MG63 (cell line): ENCODE measurements around the gene CST4. TPM values are rescaled to one million over a fixed set of nuclear protein-coding genes. Genes with fewer than 3 reads are reported as not detected.
A peak's percentile ranks its signal among the peaks of the same experiment; 100 is the strongest.

Experiments
- DNase-seq: peaks from one replicate; pipeline ENCODE4 v3.0.0-alpha.2; 2020
- H3K27me3 ChIP-seq: fragments of 250-450 bp; sonication (Bioruptor Pico); 2 replicates; pipeline ENCODE4 v1.5.1; 2020; ENCODE audit warnings: mild to moderate bottlenecking, moderate library complexity
- H3K36me3 ChIP-seq: fragments of 250-450 bp; sonication (Bioruptor Pico); 2 replicates; pipeline ENCODE4 v1.5.1; 2020; ENCODE audit warnings: mild to moderate bottlenecking, moderate library complexity
- H3K4me3 ChIP-seq: fragments of 250-450 bp; sonication (Bioruptor Pico); 2 replicates; pipeline ENCODE4 v1.5.1; 2020; ENCODE audit warnings: mild to moderate bottlenecking, moderate library complexity
- H3K9me3 ChIP-seq: fragments of 250-450 bp; sonication (Bioruptor Pico); 2 replicates; pipeline ENCODE4 v1.5.1; 2020; ENCODE audit warnings: mild to moderate bottlenecking, moderate library complexity
- total RNA-seq: library from RNA; depleted of rRNA; stranded (reverse); fragments of >200 nt; shearing (Covaris generic); gene quantifications from 2 replicates; pipeline ENCODE4 v1.2.3, GENCODE V29; 2014; ENCODE audit warnings: low replicate concordance

The CST4 gene
- total RNA-seq, 1 experiment from 2014 or later, result not detected

GRCh38 chr20:23656372-23656771 lies 32.5 kb downstream of the CST4 start:
- no peaks in the 10 kb centered on the region for H3K27me3 ChIP-seq
- H3K9me3 ChIP-seq, result no peaks in the 10 kb centered on the region
- H3K36me3 ChIP-seq, result no peaks in the 10 kb centered on the region
- no peak overlapping the region for H3K4me3 ChIP-seq
- no peak for DNase-seq

- DNase-seq, result no peak
- H3K36me3 ChIP-seq, result no peaks in the 10 kb centered on the region
- H3K27me3 ChIP-seq, result no peaks in the 10 kb centered on the region
- H3K4me3 ChIP-seq, result no peak overlapping the region
- H3K9me3 ChIP-seq, result no peaks in the 10 kb centered on the region
Observed at GRCh38 chr20:23655491-23656211, 33.2 kb downstream of the CST4 start.

- Histone ChIP-seq H3K9me3 (no peaks in the 10 kb centered on the region), H3K4me3 (no peak overlapping the region), H3K36me3 (no peaks in the 10 kb centered on the region), H3K27me3 (no peaks in the 10 kb centered on the region)
- no peak for DNase-seq
Observed at GRCh38 chr20:23654717-23655116, 34.1 kb downstream of the CST4 start.

- Histone ChIP-seq H3K9me3 (no peaks in the 10 kb centered on the region), H3K27me3 (no peaks in the 10 kb centered on the region), H3K36me3 (no peaks in the 10 kb centered on the region), H3K4me3 (no peak overlapping the region)
- DNase-seq, result no peak
Observed at GRCh38 chr20:23654000-23654399, 34.8 kb downstream of the CST4 start.

- Histone ChIP-seq H3K4me3 (no peak overlapping the region), H3K9me3 (no peaks in the 10 kb centered on the region), H3K27me3 (no peaks in the 10 kb centered on the region), H3K36me3 (no peaks in the 10 kb centered on the region)
- DNase-seq, result no peak
Observed at GRCh38 chr20:23653400-23653938, 35.4 kb downstream of the CST4 start.

GRCh38 chr20:23652926-23653325 lies 35.9 kb downstream of the CST4 start:
- no peaks in the 10 kb centered on the region for H3K36me3 ChIP-seq
- DNase-seq, result no peak
- no peaks in the 10 kb centered on the region for H3K27me3 ChIP-seq
- H3K4me3 ChIP-seq, result no peak overlapping the region
- H3K9me3 ChIP-seq, result no peaks in the 10 kb centered on the region

GRCh38 chr20:23652371-23652770 lies 36.5 kb downstream of the CST4 start:
- no peak overlapping the region for H3K4me3 ChIP-seq
- H3K27me3 ChIP-seq, result no peaks in the 10 kb centered on the region
- DNase-seq, result no peak
- no peaks in the 10 kb centered on the region for H3K36me3 ChIP-seq
- H3K9me3 ChIP-seq, result no peaks in the 10 kb centered on the region

GRCh38 chr20:23651117-23651516 lies 37.7 kb downstream of the CST4 start:
- Histone ChIP-seq H3K36me3 (no peaks in the 10 kb centered on the region), H3K4me3 (no peak overlapping the region), H3K9me3 (no peaks in the 10 kb centered on the region), H3K27me3 (no peaks in the 10 kb centered on the region)
- DNase-seq, result no peak

GRCh38 chr20:23649830-23650417 lies 38.9 kb downstream of the CST4 start:
- H3K4me3 ChIP-seq, result no peak overlapping the region
- no peak for DNase-seq
- no peaks in the 10 kb centered on the region for H3K27me3 ChIP-seq
- H3K9me3 ChIP-seq, result no peaks in the 10 kb centered on the region
- no peaks in the 10 kb centered on the region for H3K36me3 ChIP-seq

GRCh38 chr20:23649242-23649641 lies 39.6 kb downstream of the CST4 start:
- H3K36me3 ChIP-seq, result no peaks in the 10 kb centered on the region

GRCh38 chr20:23647346-23647745 lies 41.5 kb downstream of the CST4 start:
- H3K9me3 ChIP-seq, result no peaks in the 10 kb centered on the region

More at GRCh38 chr20:23649242-23649641, 39.6 kb downstream of the CST4 start:
- no peaks in the 10 kb centered on the region for H3K9me3 ChIP-seq
- DNase-seq, result no peak
- no peak overlapping the region for H3K4me3 ChIP-seq
- no peaks in the 10 kb centered on the region for H3K27me3 ChIP-seq

GRCh38 chr20:23646106-23646873 lies 42.5 kb downstream of the CST4 start:
- no peak for DNase-seq
- Histone ChIP-seq H3K9me3 (no peaks in the 10 kb centered on the region), H3K4me3 (no peak overlapping the region), H3K36me3 (no peaks in the 10 kb centered on the region), H3K27me3 (no peaks in the 10 kb centered on the region)

More at GRCh38 chr20:23647346-23647745, 41.5 kb downstream of the CST4 start:
- DNase-seq, result no peak
- Histone ChIP-seq H3K27me3 (no peaks in the 10 kb centered on the region), H3K36me3 (no peaks in the 10 kb centered on the region), H3K4me3 (no peak overlapping the region)

GRCh38 chr20:23645575-23645974 lies 43.3 kb downstream of the CST4 start:
- no peak for DNase-seq
- Histone ChIP-seq H3K36me3 (no peaks in the 10 kb centered on the region), H3K27me3 (no peaks in the 10 kb centered on the region), H3K9me3 (no peaks in the 10 kb centered on the region), H3K4me3 (no peak overlapping the region)

GRCh38 chr20:23644164-23644563 lies 44.7 kb downstream of the CST4 start:
- Histone ChIP-seq H3K27me3 (no peaks in the 10 kb centered on the region), H3K9me3 (no peaks in the 10 kb centered on the region), H3K4me3 (no peak overlapping the region), H3K36me3 (no peaks in the 10 kb centered on the region)
- DNase-seq, result no peak

GRCh38 chr20:23643659-23644058 lies 45.2 kb downstream of the CST4 start:
- DNase-seq, result no peak
- Histone ChIP-seq H3K36me3 (no peaks in the 10 kb centered on the region), H3K27me3 (no peaks in the 10 kb centered on the region), H3K9me3 (no peaks in the 10 kb centered on the region), H3K4me3 (no peak overlapping the region)

- peak; percentile 52 for DNase-seq
- no peaks in the 10 kb centered on the region for H3K9me3 ChIP-seq
- no peaks in the 10 kb centered on the region for H3K36me3 ChIP-seq
- no peak overlapping the region for H3K4me3 ChIP-seq
- H3K27me3 ChIP-seq, result no peaks in the 10 kb centered on the region
Observed at GRCh38 chr20:23641936-23642751, 46.7 kb downstream of the CST4 start.
